MM.1S (cell line): Measurements from ENCODE around the gene RASGRP2.

Source experiments
- CTCF ChIP-seq: fragments of 300-600 bp; sonication (generic); IDR thresholded peaks from 2 replicates; pipeline ENCODE4 v1.5.1; 2016; ENCODE audit warnings: antibody characterized with exemption, low read length, mixed read lengths
- EZH2 ChIP-seq: fragments of 300-600 bp; sonication (generic); optimal IDR thresholded peaks from 2 replicates; pipeline ENCODE3; 2017; ENCODE audit warnings: low read depth, mild to moderate bottlenecking, antibody characterized with exemption, low read length, mixed read lengths
- EZH2phosphoT487 ChIP-seq: fragments of 300-600 bp; sonication (generic); IDR thresholded peaks from 2 replicates; pipeline ENCODE4 v1.6.1; 2018; ENCODE audit warnings: antibody characterized with exemption, low read length

- TF ChIP-seq EZH2 (no peak), CTCF (no peak), EZH2phosphoT487 (no peak)
Observed at GRCh38 chr11:64757549-64758329, 13.8 kb upstream of the RASGRP2 start.
